Activated CD4-positive, alpha-beta memory T cell treated with anti-CD3 and anti-CD28 coated beads for 36 hours (primary cell): ENCODE data around the gene TMEM171. TPM values are rescaled to one million over a fixed set of nuclear protein-coding genes. Genes with fewer than 3 reads are reported as not detected.

Experiments used
- CTCF ChIA-PET: fragments of 350-600 bp; sonication (Branson Sonifier 250); formaldehyde crosslinking; loops from one replicate; lab custom pipeline; 2021; ENCODE audit warnings: antibody characterized with exemption, inconsistent platforms; lab: Charles Lee
- POLR2A ChIA-PET: fragments of 350-600 bp; sonication (Branson Sonifier 250); formaldehyde crosslinking; loops from one replicate; lab custom pipeline; 2021; ENCODE audit warnings: antibody characterized with exemption; lab: Charles Lee
- DNase-seq: peaks from one replicate; pipeline ENCODE4 v3.0.0-alpha.2; 2020
- H3K27ac Mint-ChIP-seq: one replicate; pipeline ENCODE4 v1.8.0; 2021; ENCODE audit warnings: mixed read lengths
- H3K27me3 Mint-ChIP-seq: one replicate; pipeline ENCODE4 v1.8.0; 2021; ENCODE audit warnings: mixed read lengths
- H3K36me3 Mint-ChIP-seq: one replicate; pipeline ENCODE4 v1.8.0; 2021; ENCODE audit warnings: mixed read lengths
- H3K4me1 Mint-ChIP-seq: one replicate; pipeline ENCODE4 v1.8.0; 2021; ENCODE audit warnings: low read depth, mixed read lengths
- H3K4me3 Mint-ChIP-seq: one replicate; pipeline ENCODE4 v1.8.0; 2021; ENCODE audit warnings: mild to moderate bottlenecking, mixed read lengths
- H3K9me3 Mint-ChIP-seq: one replicate; pipeline ENCODE4 v1.8.0; 2021; ENCODE audit warnings: mixed read lengths
- intact Hi-C: fragments of 100-400 bp; cut with micrococcal nuclease; formaldehyde crosslinking; loops from one replicate; pipeline ENCODE4 v1.15.1; 2023
- total RNA-seq, 2 experiments: library from RNA; stranded (reverse); gene quantifications; one replicate each; pipeline ENCODE4 v1.2.3, GENCODE V29; 2021

The TMEM171 gene, protein sequence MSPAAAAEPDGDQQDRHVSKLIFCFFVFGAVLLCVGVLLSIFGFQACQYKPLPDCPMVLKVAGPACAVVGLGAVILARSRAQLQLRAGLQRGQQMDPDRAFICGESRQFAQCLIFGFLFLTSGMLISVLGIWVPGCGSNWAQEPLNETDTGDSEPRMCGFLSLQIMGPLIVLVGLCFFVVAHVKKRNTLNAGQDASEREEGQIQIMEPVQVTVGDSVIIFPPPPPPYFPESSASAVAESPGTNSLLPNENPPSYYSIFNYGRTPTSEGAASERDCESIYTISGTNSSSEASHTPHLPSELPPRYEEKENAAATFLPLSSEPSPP
- not detected for total RNA-seq

DNA sequence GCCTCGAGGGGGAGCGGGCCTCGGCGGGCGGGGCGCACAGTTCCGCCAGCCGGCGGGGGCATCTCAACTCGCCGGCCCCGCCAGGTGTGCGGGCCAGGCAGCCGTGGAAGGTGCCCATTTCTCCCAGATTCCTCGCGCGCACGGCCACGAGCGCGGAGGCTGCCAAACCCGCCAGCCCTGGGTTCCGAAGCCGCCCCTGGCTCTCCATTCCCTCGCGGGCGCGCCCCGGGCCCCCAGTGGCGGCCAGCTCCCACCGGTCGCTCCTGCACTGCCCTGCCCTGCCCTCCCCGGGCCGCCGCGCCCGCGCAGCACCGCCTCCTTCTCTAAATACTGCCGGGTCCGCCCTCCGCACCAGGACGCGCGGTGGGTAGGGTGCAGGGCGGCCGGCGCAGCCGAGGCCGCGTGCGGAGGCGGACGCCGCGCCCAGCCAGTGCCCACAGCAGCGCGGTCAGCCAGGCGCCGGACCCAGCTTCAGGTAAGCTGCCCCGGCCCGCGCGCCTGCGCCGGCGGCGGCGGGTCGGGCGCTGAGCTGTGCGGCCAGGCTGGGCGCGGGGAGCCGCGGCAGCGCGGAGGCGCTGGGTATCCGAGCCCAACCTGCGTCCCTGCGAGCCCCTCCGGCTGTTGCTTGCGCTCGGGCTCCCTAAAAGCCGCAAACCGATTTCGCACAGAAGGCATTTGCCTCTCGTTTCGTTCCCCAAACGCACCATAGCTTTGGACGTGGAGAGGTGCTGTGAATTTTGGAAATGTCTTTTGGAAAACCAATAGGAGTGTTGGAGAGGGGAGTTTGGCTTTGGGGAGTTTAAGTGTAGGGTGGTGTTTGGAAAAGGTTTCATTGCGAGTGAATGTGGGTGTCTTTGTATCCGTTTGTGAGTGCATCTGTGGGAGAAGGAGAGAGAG lies at the start of gene TMEM171:
Gene TMEM171, plus strand, starts transcription at position 354 of the 897 bp plus-strand sequence. CDS start 2,799 bp downstream, outside the sequence.
- Mint-ChIP-seq H3K4me1 (peaks cover 30% of the 10 kb centered on the region), H3K27me3 (peaks cover 68% of the 10 kb centered on the region), H3K4me3 (peak within 1 kb of the TSS; percentile 51), H3K9me3 (no peaks in the 10 kb centered on the region), H3K27ac (no peak within 1 kb of the TSS), H3K36me3 (no peaks in the 10 kb centered on the region)
- CTCF ChIA-PET = no interaction called here
- POLR2A ChIA-PET = no interaction called here
- DNase-seq = no peak
- intact Hi-C loops = no loop called here

DNA sequence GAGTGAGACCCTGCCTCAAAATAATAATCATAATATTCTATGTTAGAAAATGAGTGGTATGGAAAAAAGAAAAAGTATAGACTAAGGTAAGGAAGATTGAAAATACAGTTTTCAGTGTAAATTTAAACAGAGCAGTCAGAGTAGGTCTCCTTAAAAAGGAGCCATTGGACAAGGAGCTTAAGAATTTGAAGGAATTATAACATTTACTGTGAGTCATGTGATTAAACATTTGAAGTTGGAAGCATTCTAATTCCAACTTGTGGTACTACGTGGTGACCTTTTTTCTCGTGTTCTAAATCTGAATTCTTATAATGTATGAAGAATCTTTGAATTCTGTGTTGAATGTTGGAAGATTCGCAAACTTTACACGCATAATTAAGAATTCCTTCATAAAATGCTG lies 39.3 kb upstream of the TMEM171 start:
- ChIA-PET CTCF (interaction anchor here (0.7 to 1.0 kb wide), 3 partner anchors 91 to 121 kb away, joined by 3 read pairs; no protein-coding TSS in a partner anchor), POLR2A (no interaction called here)
- no peaks in the 10 kb centered on the region for H3K4me1 Mint-ChIP-seq
- DNase-seq = no peak
- no peaks in the 10 kb centered on the region for H3K36me3 Mint-ChIP-seq
- no peaks in the 10 kb centered on the region for H3K9me3 Mint-ChIP-seq
- no peak overlapping the region for H3K27ac Mint-ChIP-seq
- peaks cover 1% of the 10 kb centered on the region for H3K27me3 Mint-ChIP-seq
- no peak overlapping the region for H3K4me3 Mint-ChIP-seq
- intact Hi-C loops = no loop called here

DNA sequence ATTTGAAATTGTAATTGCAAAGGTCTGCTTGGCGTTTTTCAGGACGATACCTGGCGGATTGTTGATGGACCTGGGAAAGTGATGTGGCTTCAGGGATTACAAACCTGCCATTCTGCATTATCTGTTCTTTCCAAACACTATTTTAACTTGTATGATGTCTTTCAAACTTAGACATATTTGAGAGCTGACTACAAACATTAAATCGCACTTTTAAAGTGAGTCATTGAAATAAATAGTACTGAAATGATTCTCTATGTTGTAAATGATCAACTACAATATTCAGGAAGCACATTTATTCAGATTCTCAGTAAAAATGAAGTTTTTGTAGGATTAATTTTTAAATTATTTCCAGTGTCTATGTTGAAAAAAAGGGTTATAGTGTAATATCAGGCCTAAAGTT lies 32.3 kb upstream of the TMEM171 start:
- H3K4me3 Mint-ChIP-seq = no peak overlapping the region
- CTCF ChIA-PET = interaction anchor here (0.7 to 1.0 kb wide), 3 partner anchors 43 to 114 kb away, joined by 3 read pairs; no protein-coding TSS in a partner anchor
- POLR2A ChIA-PET = no interaction called here
- no peaks in the 10 kb centered on the region for H3K4me1 Mint-ChIP-seq
- no peak overlapping the region for H3K27ac Mint-ChIP-seq
- H3K27me3 Mint-ChIP-seq = peaks cover 3% of the 10 kb centered on the region
- H3K36me3 Mint-ChIP-seq = no peaks in the 10 kb centered on the region
- no peaks in the 10 kb centered on the region for H3K9me3 Mint-ChIP-seq
- DNase-seq = no peak
- intact Hi-C loops = no loop called here

DNA sequence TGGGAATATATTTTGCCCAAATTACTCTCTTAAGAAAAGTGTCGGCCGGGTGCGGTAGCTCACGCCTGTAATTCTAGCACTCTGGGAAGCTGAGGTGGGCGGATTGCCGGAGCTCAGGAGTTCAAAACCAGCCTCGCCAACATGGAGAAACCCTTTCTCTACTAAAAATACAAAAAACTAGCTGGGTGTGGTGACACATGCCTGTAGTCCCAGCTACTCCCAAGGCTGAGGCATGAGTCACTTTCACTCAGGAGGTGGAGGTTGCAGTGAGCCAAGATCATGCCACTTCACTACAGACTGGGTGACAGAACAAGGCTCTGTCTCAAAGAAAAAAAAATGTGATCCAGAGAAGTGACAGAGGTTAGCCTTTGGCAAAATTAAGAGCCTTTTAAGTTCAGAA lies 26.4 kb upstream of the TMEM171 start:
- H3K36me3 Mint-ChIP-seq = no peaks in the 10 kb centered on the region
- H3K27ac Mint-ChIP-seq = no peak overlapping the region
- peak; percentile 27 for DNase-seq
- POLR2A ChIA-PET = no interaction called here
- peaks cover 5% of the 10 kb centered on the region for H3K9me3 Mint-ChIP-seq
- H3K4me1 Mint-ChIP-seq = peaks cover 11% of the 10 kb centered on the region
- CTCF ChIA-PET = interaction anchor here (1.0 kb wide), 1 partner anchor 108 kb away, joined by 3 read pairs; no protein-coding TSS in a partner anchor
- peaks cover 15% of the 10 kb centered on the region for H3K27me3 Mint-ChIP-seq
- intact Hi-C loops = no loop called here
- H3K4me3 Mint-ChIP-seq = no peak overlapping the region

DNA sequence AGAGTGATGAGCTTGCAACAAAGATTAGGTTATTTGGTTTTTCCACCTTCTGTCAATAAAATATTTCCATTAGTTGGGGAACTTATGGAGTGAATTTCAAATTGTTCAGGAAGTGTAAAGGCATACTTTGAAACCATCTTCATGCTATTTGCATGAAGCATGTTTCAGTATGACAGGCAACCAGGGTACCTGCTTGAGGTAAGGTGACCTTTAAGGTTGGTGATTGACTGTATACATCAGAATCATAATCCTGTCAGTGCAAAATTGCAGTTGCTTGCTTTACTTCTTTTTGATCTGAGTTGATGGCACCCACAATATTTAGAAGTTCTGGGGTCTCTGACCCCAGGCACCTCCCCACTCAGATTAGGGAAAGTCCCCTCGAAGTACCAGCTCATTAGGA lies 26.0 kb upstream of the TMEM171 start:
- POLR2A ChIA-PET = no interaction called here
- Mint-ChIP-seq H3K4me1 (peaks cover 11% of the 10 kb centered on the region), H3K9me3 (peaks cover 5% of the 10 kb centered on the region), H3K27ac (no peak overlapping the region), H3K4me3 (no peak overlapping the region), H3K36me3 (no peaks in the 10 kb centered on the region), H3K27me3 (peaks cover 17% of the 10 kb centered on the region)
- CTCF ChIA-PET = interaction anchor here (1.0 kb wide), 1 partner anchor 107 kb away, joined by 3 read pairs; no protein-coding TSS in a partner anchor
- intact Hi-C loops = no loop called here
- DNase-seq = no peak

DNA sequence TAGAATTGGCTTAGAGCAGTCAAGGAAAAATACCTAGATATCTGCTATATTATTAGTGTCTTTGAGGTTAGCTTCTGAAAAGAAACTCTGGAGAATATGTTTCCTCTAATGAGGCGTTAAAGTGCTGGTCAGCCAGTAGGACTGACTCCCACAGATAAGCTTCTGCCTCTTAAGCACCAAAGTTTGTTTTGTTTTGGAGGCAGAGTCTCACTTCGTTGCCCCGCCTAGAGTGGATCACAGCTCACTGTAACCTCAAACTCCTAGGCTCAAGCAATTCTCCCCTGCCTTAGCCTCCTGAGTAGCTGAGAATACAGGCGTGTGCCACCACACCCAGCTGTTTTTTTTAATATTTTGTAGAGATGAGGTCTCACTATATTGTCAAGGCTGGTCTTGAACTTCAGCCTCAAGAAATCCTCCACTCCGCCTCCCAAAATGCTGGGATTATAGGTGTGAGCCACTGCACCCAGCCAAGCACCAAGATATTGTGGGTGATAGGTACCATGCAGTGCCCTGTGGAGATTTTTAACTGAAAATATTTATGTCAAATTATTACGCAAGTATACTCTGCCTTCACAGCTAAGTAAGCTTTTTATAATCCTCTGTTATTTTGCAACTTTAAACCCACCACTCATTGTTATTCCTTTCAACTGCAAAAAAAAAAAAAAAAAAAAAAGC lies 24.7 kb upstream of the TMEM171 start:
- Mint-ChIP-seq H3K27me3 (peaks cover 17% of the 10 kb centered on the region), H3K36me3 (no peaks in the 10 kb centered on the region)
- no peak for DNase-seq

DNA sequence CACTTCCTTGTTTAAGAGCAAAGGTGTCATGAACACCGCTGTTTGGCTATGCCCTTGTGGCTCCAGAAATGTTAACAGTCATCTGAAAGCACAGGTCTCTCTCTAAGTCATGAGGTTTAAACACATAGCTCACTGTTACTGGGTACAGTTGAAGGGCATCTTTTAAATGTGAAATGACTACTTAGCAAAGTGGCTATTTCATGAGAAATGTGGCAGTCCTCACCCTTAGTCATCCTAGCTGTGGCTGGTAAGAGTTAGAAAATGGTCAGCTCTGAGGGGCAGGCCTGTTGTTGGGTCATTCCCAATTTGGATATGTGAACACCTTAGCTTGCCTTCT lies 24.2 kb upstream of the TMEM171 start:
- peaks cover 5% of the 10 kb centered on the region for H3K9me3 Mint-ChIP-seq
- no peak overlapping the region for H3K27ac Mint-ChIP-seq
- intact Hi-C loops = no loop called here
- ChIA-PET CTCF (interaction anchor here (1.0 kb wide), 1 partner anchor 12 kb away, joined by 3 read pairs; no protein-coding TSS in a partner anchor), POLR2A (no interaction called here)
- no peaks in the 10 kb centered on the region for H3K36me3 Mint-ChIP-seq
- DNase-seq = no peak
- H3K27me3 Mint-ChIP-seq = peaks cover 17% of the 10 kb centered on the region
- H3K4me3 Mint-ChIP-seq = no peak overlapping the region
- peaks cover 11% of the 10 kb centered on the region for H3K4me1 Mint-ChIP-seq

More for the DNA sequence above, 24.7 kb upstream of the TMEM171 start:
- Mint-ChIP-seq H3K27ac (no peak overlapping the region), H3K4me3 (no peak overlapping the region), H3K4me1 (peaks cover 11% of the 10 kb centered on the region), H3K9me3 (peaks cover 5% of the 10 kb centered on the region)
- POLR2A ChIA-PET = no interaction called here
- CTCF ChIA-PET = no interaction called here
- intact Hi-C loops = no loop called here

DNA sequence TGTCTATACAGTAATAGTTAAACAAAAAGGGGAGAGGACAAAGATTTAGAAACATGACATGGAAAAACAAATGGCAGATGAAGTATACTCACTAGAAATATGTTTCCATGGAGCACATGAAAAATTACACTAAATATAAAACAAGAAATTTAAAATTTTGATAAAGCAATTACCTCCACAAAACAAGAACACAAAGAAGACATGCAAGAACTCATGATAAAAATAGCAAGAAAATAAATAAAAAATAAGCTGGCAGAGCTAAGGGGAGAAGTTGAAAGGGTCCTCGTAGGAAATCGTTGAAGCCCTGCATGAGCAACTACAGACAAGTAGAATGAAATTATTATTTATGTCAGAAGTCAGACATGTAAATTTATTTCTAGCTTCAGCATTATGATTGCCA lies 22.6 kb upstream of the TMEM171 start:
- H3K4me1 Mint-ChIP-seq = peaks cover 11% of the 10 kb centered on the region
- CTCF ChIA-PET = no interaction called here
- intact Hi-C loops = no loop called here
- peaks cover 14% of the 10 kb centered on the region for H3K27me3 Mint-ChIP-seq
- H3K36me3 Mint-ChIP-seq = no peaks in the 10 kb centered on the region
- DNase-seq = no peak
- no peak overlapping the region for H3K27ac Mint-ChIP-seq
- H3K4me3 Mint-ChIP-seq = no peak overlapping the region
- H3K9me3 Mint-ChIP-seq = peaks cover 5% of the 10 kb centered on the region
- POLR2A ChIA-PET = no interaction called here

DNA sequence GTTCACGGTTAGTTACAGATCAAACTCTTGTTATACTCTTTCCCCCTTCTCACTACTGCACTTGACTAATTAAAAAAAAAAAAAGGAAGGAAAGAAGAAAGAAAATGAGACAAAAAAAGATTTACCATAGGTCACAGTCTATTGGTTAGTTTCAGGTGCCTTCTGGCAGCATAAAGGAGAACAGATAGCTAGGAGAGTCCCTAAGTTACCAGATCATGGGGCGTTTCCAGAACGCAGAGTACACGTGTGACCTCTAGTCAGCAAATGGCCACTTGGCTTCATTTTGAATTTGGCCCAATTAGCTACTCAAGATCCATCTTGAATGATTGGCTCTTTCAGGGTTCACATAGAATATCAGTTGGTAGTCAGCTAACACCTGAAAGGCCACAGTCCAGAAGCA lies 20.3 kb upstream of the TMEM171 start:
- Mint-ChIP-seq H3K36me3 (no peaks in the 10 kb centered on the region), H3K27ac (no peak overlapping the region), H3K9me3 (peaks cover 5% of the 10 kb centered on the region), H3K4me3 (no peak overlapping the region), H3K27me3 (peaks cover 20% of the 10 kb centered on the region), H3K4me1 (no peaks in the 10 kb centered on the region)
- DNase-seq = no peak
- CTCF ChIA-PET = interaction anchor here (1.5 kb wide), 1 partner anchor 16 kb away, joined by 4 read pairs; no protein-coding TSS in a partner anchor
- POLR2A ChIA-PET = no interaction called here
- intact Hi-C loops = no loop called here

DNA sequence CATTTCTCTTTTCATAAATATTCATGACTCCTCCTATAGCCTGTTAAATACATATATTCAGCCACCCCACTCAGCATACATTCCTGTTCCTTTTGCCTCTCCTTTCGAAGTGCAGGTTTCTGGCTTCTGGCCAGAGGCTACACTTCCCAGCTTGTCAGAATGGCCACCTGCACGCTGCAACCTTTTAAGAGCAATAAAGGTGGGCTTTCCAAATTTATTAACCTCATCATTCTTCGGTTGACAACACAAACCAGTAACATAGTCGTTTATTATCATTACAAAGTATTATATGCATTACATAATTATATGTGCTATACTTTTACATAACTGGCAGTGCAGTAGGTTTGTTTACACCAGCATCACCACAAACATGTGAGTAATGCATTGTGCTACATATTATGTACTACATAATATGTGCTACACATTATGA lies 16.5 kb upstream of the TMEM171 start:
- intact Hi-C loops = no loop called here
- no peak overlapping the region for H3K27ac Mint-ChIP-seq
- CTCF ChIA-PET = no interaction called here
- H3K9me3 Mint-ChIP-seq = peaks cover 7% of the 10 kb centered on the region
- peaks cover 26% of the 10 kb centered on the region for H3K27me3 Mint-ChIP-seq
- H3K4me1 Mint-ChIP-seq = no peaks in the 10 kb centered on the region
- DNase-seq = no peak
- H3K36me3 Mint-ChIP-seq = no peaks in the 10 kb centered on the region
- POLR2A ChIA-PET = no interaction called here
- no peak overlapping the region for H3K4me3 Mint-ChIP-seq

DNA sequence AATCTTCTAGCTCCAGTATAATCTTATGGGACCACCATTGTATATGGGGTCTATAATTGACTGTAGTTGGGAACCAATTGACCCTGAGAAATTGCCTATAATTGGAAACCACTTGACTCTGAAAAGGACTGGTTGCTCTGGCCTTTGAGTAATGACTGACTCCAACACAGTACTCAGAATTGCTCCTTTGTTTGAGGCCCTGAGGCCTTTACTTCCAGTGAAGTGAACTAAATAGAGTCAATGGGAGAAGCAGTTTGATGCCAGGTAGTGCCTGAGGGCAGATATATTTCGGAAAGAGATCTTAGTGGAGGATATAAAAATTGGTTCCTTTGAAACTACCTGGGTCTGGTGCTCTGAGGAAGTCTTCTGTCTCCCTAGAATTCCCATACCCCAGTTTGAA lies 16.0 kb upstream of the TMEM171 start:
- ChIA-PET CTCF (no interaction called here), POLR2A (no interaction called here)
- Mint-ChIP-seq H3K4me1 (no peaks in the 10 kb centered on the region), H3K27me3 (peaks cover 28% of the 10 kb centered on the region), H3K36me3 (no peaks in the 10 kb centered on the region), H3K27ac (no peak overlapping the region), H3K9me3 (peaks cover 7% of the 10 kb centered on the region), H3K4me3 (no peak overlapping the region)
- intact Hi-C loops = no loop called here
- no peak for DNase-seq

DNA sequence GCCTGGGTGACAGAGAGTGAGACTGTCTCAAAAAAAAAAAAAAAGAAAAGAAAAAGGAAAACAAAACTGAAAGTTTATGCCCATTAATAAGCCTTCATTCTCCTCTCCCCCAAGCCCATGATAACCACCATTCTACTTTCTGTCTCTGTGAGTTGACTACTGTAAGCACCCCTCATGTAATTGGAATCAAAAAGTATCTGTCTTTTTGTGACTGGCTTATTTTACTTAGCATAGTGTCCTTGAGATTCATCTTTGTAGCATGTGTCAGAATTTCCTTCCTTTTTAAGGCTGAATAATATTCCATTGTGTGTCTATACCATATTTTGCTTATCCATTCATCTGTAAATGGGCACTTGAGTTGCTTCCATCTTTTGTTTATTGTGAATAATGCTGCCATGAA lies 14.0 kb upstream of the TMEM171 start:
- H3K9me3 Mint-ChIP-seq = peaks cover 7% of the 10 kb centered on the region
- ChIA-PET POLR2A (no interaction called here), CTCF (no interaction called here)
- H3K4me3 Mint-ChIP-seq = no peak overlapping the region
- H3K27ac Mint-ChIP-seq = no peak overlapping the region
- intact Hi-C loops = no loop called here
- no peaks in the 10 kb centered on the region for H3K4me1 Mint-ChIP-seq
- DNase-seq = no peak
- no peaks in the 10 kb centered on the region for H3K36me3 Mint-ChIP-seq
- H3K27me3 Mint-ChIP-seq = peaks cover 36% of the 10 kb centered on the region
